HG03159 (cell line): ENCODE results near the gene ATF2.
"Not testable (repeated sequence)": the region's sequence is repeated elsewhere in the genome, so short reads cannot be mapped to it uniquely, and the experiment has no call there.

Source experiments
- ATAC-seq: cut with Tn5 transposase; IDR thresholded peaks from one replicate; pipeline ENCODE4 v1.9.1; 2021; ENCODE audit warnings: mild to moderate bottlenecking, moderate library complexity; ENCODE audit not compliant: unreplicated experiment

ATF2 gene

GRCh38 chr2:175166216-175166824, 1.7 kb downstream of the ATF2 start:
- no peak for ATAC-seq

GRCh38 chr2:175164235-175164634, 3.8 kb downstream of the ATF2 start:
- ATAC-seq, result no peak

- ATAC-seq, result no peak
These were observed 9.1 kb downstream of the ATF2 start for GRCh38 chr2:175158894-175159293.

- no peak for ATAC-seq
These were observed 11.5 kb downstream of the ATF2 start for GRCh38 chr2:175156534-175156933.

- peak; percentile 83 for ATAC-seq
These were observed 13.3 kb downstream of the ATF2 start for GRCh38 chr2:175154661-175155082.

- ATAC-seq, result peak; percentile 82
These were observed 15.8 kb downstream of the ATF2 start for GRCh38 chr2:175152242-175152641.

- ATAC-seq, result no peak
These were observed 16.2 kb downstream of the ATF2 start for GRCh38 chr2:175151791-175152190.

GRCh38 chr2:175147186-175147585, 20.8 kb downstream of the ATF2 start:
- no peak for ATAC-seq

- no peak for ATAC-seq
These were observed 24.3 kb downstream of the ATF2 start for GRCh38 chr2:175143678-175144077.

GRCh38 chr2:175143191-175143590, 24.8 kb downstream of the ATF2 start:
- ATAC-seq, result no peak

- ATAC-seq, result no peak
These were observed 27.7 kb downstream of the ATF2 start for GRCh38 chr2:175140332-175140731.

- ATAC-seq, result no peak
These were observed 30.2 kb downstream of the ATF2 start for GRCh38 chr2:175137793-175138192.

GRCh38 chr2:175136334-175137215, 31.4 kb downstream of the ATF2 start:
- no peak for ATAC-seq

- ATAC-seq, result no peak
These were observed 32.1 kb downstream of the ATF2 start for GRCh38 chr2:175135862-175136261.

- ATAC-seq, result no peak
These were observed 32.8 kb downstream of the ATF2 start for GRCh38 chr2:175135177-175135576.

GRCh38 chr2:175131252-175131651, 36.8 kb downstream of the ATF2 start:
- ATAC-seq, result no peak

GRCh38 chr2:175126661-175127060, 41.3 kb downstream of the ATF2 start:
- ATAC-seq, result no peak

GRCh38 chr2:175123254-175123653, 44.7 kb downstream of the ATF2 start:
- ATAC-seq, result no peak

GRCh38 chr2:175111200-175111657, 56.8 kb downstream of the ATF2 start:
- ATAC-seq, result no peak

- ATAC-seq, result not testable (repeated sequence)
These were observed 59.9 kb downstream of the ATF2 start for GRCh38 chr2:175108091-175108490.

GRCh38 chr2:175107146-175107545, 60.9 kb downstream of the ATF2 start:
- no peak for ATAC-seq

- ATAC-seq, result no peak
These were observed 64.8 kb downstream of the ATF2 start for GRCh38 chr2:175103191-175103590.
